A549 (cell line): Measurements from ENCODE around the gene SS18L1.

Source experiments
- CEBPB ChIP-seq, 2 experiments: fragments of >200 bp in 1 of 2; sonication (Bioruptor Twin) in 1 of 2; formaldehyde crosslinking in 1 of 2; IDR thresholded peaks; 2 replicates each; pipeline ENCODE4 v1.6.1; 2012 to 2016
- POLR2A ChIP-seq: IDR thresholded peaks from 2 replicates; pipeline ENCODE4 v1.6.1; 2012; ENCODE audit warnings: mild to moderate bottlenecking, low read length

DNA sequence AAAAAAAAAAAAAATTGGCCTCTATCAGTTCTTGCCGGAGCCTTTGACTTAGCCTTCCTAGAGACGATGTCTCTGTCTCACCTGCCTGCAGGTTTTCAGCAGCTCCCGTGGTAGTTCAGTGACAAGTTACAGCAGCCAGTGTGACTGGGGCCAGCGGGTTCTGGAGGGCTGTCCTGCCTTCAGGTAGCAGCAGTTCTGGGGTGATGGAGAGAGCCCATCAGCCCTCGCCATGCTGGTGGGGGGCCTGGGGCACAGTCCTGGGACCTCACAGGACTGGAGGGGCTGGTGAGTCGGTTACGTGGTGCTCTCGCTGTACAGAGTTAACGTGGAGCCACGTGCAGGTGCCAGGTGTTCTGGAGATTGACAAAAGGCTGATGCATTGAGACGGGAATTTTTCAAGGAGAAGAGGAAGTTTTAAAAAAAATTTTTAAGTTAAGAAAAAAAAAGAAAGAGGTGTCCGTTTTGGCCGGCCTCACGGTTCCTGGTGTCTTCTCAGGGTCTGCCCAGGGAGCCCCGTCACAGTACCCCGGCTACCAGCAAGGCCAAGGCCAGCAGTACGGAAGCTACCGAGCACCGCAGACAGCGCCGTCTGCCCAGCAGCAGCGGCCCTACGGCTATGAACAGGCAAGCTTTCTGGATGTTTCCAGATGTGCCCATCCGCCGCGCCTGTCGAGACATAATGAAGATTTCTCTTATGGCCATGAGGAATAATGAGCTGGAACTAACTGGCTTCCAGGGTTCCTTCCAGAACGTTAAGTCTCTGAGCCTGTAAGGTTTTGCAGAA, 30.6 kb downstream of the SS18L1 start:
- TF ChIP-seq POLR2A (no peak), CEBPB (IDR thresholded peaks at IDR 0.05) (no peak)
